ENCODE results near the gene PTPRM. TPM values are rescaled to one million over a fixed set of nuclear protein-coding genes. Genes with fewer than 3 reads are reported as not detected.
A peak's percentile ranks its signal among the peaks of the same experiment; 100 is the strongest.

The PTPRM gene
- polyA plus RNA-seq, 1 donor (not counting 4 experiments of a cell fraction or from before 2014, with no cell fraction given): 54.5 TPM

DNA sequence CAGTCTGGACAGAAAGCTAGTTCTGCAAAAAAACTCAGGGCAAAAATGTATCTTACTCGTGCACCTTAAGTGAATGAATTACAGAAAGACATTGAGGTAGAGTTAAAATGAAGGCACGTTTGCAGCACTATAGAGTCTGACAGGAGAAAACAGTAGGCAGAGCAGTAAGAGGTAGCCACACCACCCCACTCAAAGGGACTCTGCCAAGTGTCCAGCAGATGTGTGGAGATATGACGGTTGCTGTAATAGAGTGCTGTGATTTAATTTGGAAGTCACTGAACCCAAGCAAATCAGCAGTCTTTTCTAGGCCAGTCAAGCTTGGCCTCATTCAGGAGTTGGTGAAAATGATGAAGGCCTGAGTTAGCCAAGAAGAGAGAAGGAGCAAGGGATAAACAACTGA, 464.4 kb downstream of the PTPRM start:
- Histone ChIP-seq H3K4me2 (ENCODE audit: control insufficient read depth, extremely low read depth, insufficient read depth, low read depth, low read length) (no peak overlapping the region), H3K4me3 (ENCODE audit: control insufficient read depth in 2 of 3, extremely low read depth in 1 of 3, insufficient read depth in 2 of 3, low read depth in 1 of 3, low read length in 3 of 3) (no peak overlapping the region), H3K9me1 (ENCODE audit: control insufficient read depth, extremely low read depth, insufficient read depth, low read length) (no peaks in the 10 kb centered on the region), H3K27ac (ENCODE audit: control insufficient read depth, insufficient read depth, low read length) (no peak overlapping the region), H4K20me1 (ENCODE audit: control insufficient read depth, extremely low read depth, insufficient read depth, low read length) (no peaks in the 10 kb centered on the region), H2AFZ (ENCODE audit: control insufficient read depth, low read length) (no peak overlapping the region), H3K79me2 (ENCODE audit: control insufficient read depth, insufficient read depth, low read length) (no peaks in the 10 kb centered on the region), H3K36me3 (ENCODE audit: control insufficient read depth in 2 of 2, extremely low read depth in 1 of 2, insufficient read depth in 2 of 2, low read length in 2 of 2) (no peaks in the 10 kb centered on the region), H3K9me3 (ENCODE audit: control insufficient read depth, low read depth, low read length) (no peaks in the 10 kb centered on the region), H3K9ac (ENCODE audit: control insufficient read depth, extremely low read depth, insufficient read depth, low read length) (no peak overlapping the region), H3K27me3 (ENCODE audit: control insufficient read depth, extremely low read depth, insufficient read depth, low read length) (no peaks in the 10 kb centered on the region), H3K4me1 (ENCODE audit: control insufficient read depth, extremely low read depth, insufficient read depth, low read length) (no peaks in the 10 kb centered on the region)
- DNase-seq (ENCODE audit: low read depth, low spot score): no peak
- no peak for FAIRE-seq
- dilution Hi-C loops (cut with MboI; ENCODE audit: extremely low pct_ligation_motif_present, low sequenced_read_pairs): no loop called here
- no peak for TF ChIP-seq EZH2 (IDR thresholded peaks at IDR 0.05; ENCODE audit: low read length)
- TF ChIP-seq, protein P1, sequence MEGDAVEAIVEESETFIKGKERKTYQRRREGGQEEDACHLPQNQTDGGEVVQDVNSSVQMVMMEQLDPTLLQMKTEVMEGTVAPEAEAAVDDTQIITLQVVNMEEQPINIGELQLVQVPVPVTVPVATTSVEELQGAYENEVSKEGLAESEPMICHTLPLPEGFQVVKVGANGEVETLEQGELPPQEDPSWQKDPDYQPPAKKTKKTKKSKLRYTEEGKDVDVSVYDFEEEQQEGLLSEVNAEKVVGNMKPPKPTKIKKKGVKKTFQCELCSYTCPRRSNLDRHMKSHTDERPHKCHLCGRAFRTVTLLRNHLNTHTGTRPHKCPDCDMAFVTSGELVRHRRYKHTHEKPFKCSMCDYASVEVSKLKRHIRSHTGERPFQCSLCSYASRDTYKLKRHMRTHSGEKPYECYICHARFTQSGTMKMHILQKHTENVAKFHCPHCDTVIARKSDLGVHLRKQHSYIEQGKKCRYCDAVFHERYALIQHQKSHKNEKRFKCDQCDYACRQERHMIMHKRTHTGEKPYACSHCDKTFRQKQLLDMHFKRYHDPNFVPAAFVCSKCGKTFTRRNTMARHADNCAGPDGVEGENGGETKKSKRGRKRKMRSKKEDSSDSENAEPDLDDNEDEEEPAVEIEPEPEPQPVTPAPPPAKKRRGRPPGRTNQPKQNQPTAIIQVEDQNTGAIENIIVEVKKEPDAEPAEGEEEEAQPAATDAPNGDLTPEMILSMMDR (optimal IDR thresholded peaks at IDR 0.05 in 1 of 3, IDR thresholded peaks at IDR 0.05 in 1 of 3, conservative IDR thresholded peaks at IDR 0.05 in 1 of 3; ENCODE audit: extremely low read depth in 1 of 3, insufficient read depth in 2 of 3, low read length in 3 of 3): no peak

DNA sequence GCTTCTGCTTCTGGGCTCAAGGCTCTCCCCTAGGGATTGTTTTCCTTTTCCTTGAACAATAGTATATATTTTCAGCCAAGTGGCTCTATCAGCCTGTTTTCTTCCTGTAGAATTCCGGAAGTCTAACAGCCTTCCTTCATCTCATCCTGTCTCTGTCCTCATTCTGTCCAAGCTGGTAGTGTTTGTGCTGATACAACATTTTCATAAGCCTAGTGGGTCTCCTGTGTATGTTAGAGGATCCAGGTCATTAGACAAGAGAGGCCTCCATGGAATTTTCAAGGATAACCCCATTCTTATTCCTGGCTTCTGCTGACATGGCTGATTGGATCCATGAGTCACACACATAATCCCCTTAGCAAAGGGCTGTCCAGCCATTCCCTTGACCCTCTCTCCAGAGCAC, 467.6 kb downstream of the PTPRM start:
- H3K79me2 ChIP-seq (ENCODE audit: control insufficient read depth, insufficient read depth, low read length): no peaks in the 10 kb centered on the region
- no peak overlapping the region for H3K4me3 ChIP-seq (ENCODE audit: control insufficient read depth in 2 of 3, extremely low read depth in 1 of 3, insufficient read depth in 2 of 3, low read depth in 1 of 3, low read length in 3 of 3)
- dilution Hi-C loops (cut with MboI; ENCODE audit: extremely low pct_ligation_motif_present, low sequenced_read_pairs): no loop called here

More for the DNA sequence above, 467.6 kb downstream of the PTPRM start:
- no peaks in the 10 kb centered on the region for H3K9me3 ChIP-seq (ENCODE audit: control insufficient read depth, low read depth, low read length)
- DNase-seq (ENCODE audit: low read depth, low spot score): no peak
- no peak overlapping the region for H3K9ac ChIP-seq (ENCODE audit: control insufficient read depth, extremely low read depth, insufficient read depth, low read length)
- TF ChIP-seq, protein P1 (optimal IDR thresholded peaks at IDR 0.05 in 1 of 3, IDR thresholded peaks at IDR 0.05 in 1 of 3, conservative IDR thresholded peaks at IDR 0.05 in 1 of 3; ENCODE audit: extremely low read depth in 1 of 3, insufficient read depth in 2 of 3, low read length in 3 of 3): no peak
- TF ChIP-seq EZH2 (IDR thresholded peaks at IDR 0.05; ENCODE audit: low read length): no peak
- peak; percentile 36 for FAIRE-seq
- H2AFZ ChIP-seq (ENCODE audit: control insufficient read depth, low read length): no peak overlapping the region
- H4K20me1 ChIP-seq (ENCODE audit: control insufficient read depth, extremely low read depth, insufficient read depth, low read length): no peaks in the 10 kb centered on the region
- H3K27ac ChIP-seq (ENCODE audit: control insufficient read depth, insufficient read depth, low read length): no peak overlapping the region
- no peaks in the 10 kb centered on the region for H3K9me1 ChIP-seq (ENCODE audit: control insufficient read depth, extremely low read depth, insufficient read depth, low read length)
- no peaks in the 10 kb centered on the region for H3K36me3 ChIP-seq (ENCODE audit: control insufficient read depth in 2 of 2, extremely low read depth in 1 of 2, insufficient read depth in 2 of 2, low read length in 2 of 2)
- no peak overlapping the region for H3K4me2 ChIP-seq (ENCODE audit: control insufficient read depth, extremely low read depth, insufficient read depth, low read depth, low read length)
- peaks cover 8% of the 10 kb centered on the region for H3K4me1 ChIP-seq (ENCODE audit: control insufficient read depth, extremely low read depth, insufficient read depth, low read length)
- no peaks in the 10 kb centered on the region for H3K27me3 ChIP-seq (ENCODE audit: control insufficient read depth, extremely low read depth, insufficient read depth, low read length)
